WTC11 (cell line): ENCODE measurements around the gene KPRP. TPM values are rescaled to one million over a fixed set of nuclear protein-coding genes. Genes with fewer than 3 reads are reported as not detected.

Source experiments
- ATAC-seq: fragments of 200-7000 bp; cut with Tn5 transposase; 2 replicates; pipeline ENCODE4 v1.10.0; 2021; ENCODE audit warnings: mild to moderate bottlenecking, moderate library complexity
- CTCF ChIA-PET: fragments of 300-600 bp; sonication (Branson Sonifier 250); formaldehyde crosslinking; loops from one replicate; lab custom pipeline; 2021; ENCODE audit warnings: antibody characterized with exemption; lab: Charles Lee
- POLR2A ChIA-PET: fragments of 350-600 bp; sonication (Branson Sonifier 250); formaldehyde crosslinking; loops from one replicate; lab custom pipeline; 2021; ENCODE audit warnings: antibody characterized with exemption; lab: Charles Lee
- DNase-seq: peaks from one replicate; pipeline ENCODE4 v3.0.0; 2021; ENCODE audit warnings: low spot score
- H3K27ac Mint-ChIP-seq: 2 replicates; pipeline ENCODE4 v1.8.0; 2021; ENCODE audit warnings: mixed read lengths
- H3K27me3 Mint-ChIP-seq: 2 replicates; pipeline ENCODE4 v1.8.0; 2021; ENCODE audit warnings: low read depth, mild to moderate bottlenecking, moderate library complexity, mixed read lengths
- H3K36me3 Mint-ChIP-seq: 2 replicates; pipeline ENCODE4 v1.8.0; 2021; ENCODE audit warnings: mixed read lengths
- H3K4me1 Mint-ChIP-seq: 2 replicates; pipeline ENCODE4 v1.8.0; 2022; ENCODE audit warnings: mixed read lengths
- H3K4me3 Mint-ChIP-seq: 2 replicates; pipeline ENCODE4 v1.8.0; 2021; ENCODE audit warnings: mild to moderate bottlenecking, moderate library complexity, mixed read lengths
- H3K9me3 Mint-ChIP-seq: 2 replicates; pipeline ENCODE4 v1.8.0; 2021; ENCODE audit warnings: mixed read lengths
- AR ChIP-seq: fragments of 250-450 bp; sonication (Bioruptor Pico); IDR thresholded peaks from 2 replicates; pipeline ENCODE4 v1.9.0; 2021; ENCODE audit warnings: mild to moderate bottlenecking
- CREB1 ChIP-seq: sonication (generic); formaldehyde crosslinking; IDR thresholded peaks from 2 replicates; pipeline ENCODE4 v1.8.0; 2023; ENCODE audit warnings: mild to moderate bottlenecking, missing genetic modification reagents
- FOXJ3 ChIP-seq: sonication (generic); formaldehyde crosslinking; IDR thresholded peaks from 2 replicates; pipeline ENCODE4 v1.9.0; 2021; ENCODE audit warnings: missing genetic modification reagents, mild to moderate bottlenecking, borderline replicate concordance
- GRHL2 ChIP-seq: fragments of 250-450 bp; sonication (Bioruptor Pico); IDR thresholded peaks from 2 replicates; pipeline ENCODE4 v1.8.0; 2022; ENCODE audit warnings: mild to moderate bottlenecking, moderate library complexity; ENCODE audit not compliant: insufficient replicate concordance, severe bottlenecking
- GTF2I ChIP-seq: fragments of 250-450 bp; sonication (Bioruptor Pico); conservative IDR thresholded peaks from 2 replicates; pipeline ENCODE4 v1.4.0; 2021; ENCODE audit warnings: mild to moderate bottlenecking
- HMGA2 ChIP-seq: fragments of 250-450 bp; sonication (Bioruptor Pico); IDR thresholded peaks from 2 replicates; pipeline ENCODE4 v1.4.0; 2021; ENCODE audit warnings: mild to moderate bottlenecking, moderate library complexity
- JAZF1 ChIP-seq: fragments of 250-450 bp; sonication (Bioruptor Pico); IDR thresholded peaks from 2 replicates; pipeline ENCODE4 v1.9.0; 2021; ENCODE audit warnings: moderate library complexity, mild to moderate bottlenecking, inconsistent platforms
- KAT7 ChIP-seq: sonication (generic); formaldehyde crosslinking; IDR thresholded peaks from 2 replicates; pipeline ENCODE4 v1.8.1; 2023; ENCODE audit warnings: missing genetic modification reagents, mild to moderate bottlenecking, borderline replicate concordance
- MLX ChIP-seq: sonication (generic); formaldehyde crosslinking; IDR thresholded peaks from 2 replicates; pipeline ENCODE4 v1.8.1; 2023; ENCODE audit warnings: mild to moderate bottlenecking, missing genetic modification reagents, moderate library complexity
- MYBL2 ChIP-seq: sonication (generic); formaldehyde crosslinking; IDR thresholded peaks from 2 replicates; pipeline ENCODE4 v1.8.1; 2023; ENCODE audit warnings: mild to moderate bottlenecking, moderate library complexity, missing genetic modification reagents
- NR1H2 ChIP-seq: sonication (generic); formaldehyde crosslinking; IDR thresholded peaks from 2 replicates; pipeline ENCODE4 v1.9.0; 2021; ENCODE audit warnings: mild to moderate bottlenecking, moderate library complexity, missing genetic modification reagents
- NR2C2 ChIP-seq: sonication (generic); formaldehyde crosslinking; IDR thresholded peaks from 2 replicates; pipeline ENCODE4 v1.8.0; 2022; ENCODE audit warnings: mild to moderate bottlenecking, missing genetic modification reagents
- OVOL2 ChIP-seq: fragments of 250-450 bp; sonication (Bioruptor Pico); IDR thresholded peaks from 2 replicates; pipeline ENCODE4 v1.9.0; 2021; ENCODE audit warnings: mild to moderate bottlenecking, borderline replicate concordance
- RORB ChIP-seq: fragments of 250-450 bp; sonication (Bioruptor Pico); IDR thresholded peaks from 2 replicates; pipeline ENCODE4 v1.9.0; 2021; ENCODE audit warnings: mild to moderate bottlenecking
- SP1 ChIP-seq: sonication (generic); formaldehyde crosslinking; conservative IDR thresholded peaks from 2 replicates; pipeline ENCODE4 v1.8.1; 2022; ENCODE audit warnings: missing genetic modification reagents
- ZBTB43 ChIP-seq: sonication (generic); formaldehyde crosslinking; IDR thresholded peaks from 2 replicates; pipeline ENCODE4 v1.8.1; 2023; ENCODE audit warnings: mild to moderate bottlenecking, missing genetic modification reagents
- ZNF121 ChIP-seq: sonication (generic); formaldehyde crosslinking; IDR thresholded peaks from 2 replicates; pipeline ENCODE4 v1.8.0; 2023; ENCODE audit warnings: missing genetic modification reagents
- ZNF219 ChIP-seq: sonication (generic); formaldehyde crosslinking; IDR thresholded peaks from 2 replicates; pipeline ENCODE4 v1.8.0; 2023; ENCODE audit warnings: missing genetic modification reagents, mild to moderate bottlenecking, borderline replicate concordance
- ZNF317 ChIP-seq: sonication (generic); formaldehyde crosslinking; IDR thresholded peaks from 2 replicates; pipeline ENCODE4 v1.8.1; 2023; ENCODE audit warnings: low read depth, mild to moderate bottlenecking, moderate library complexity, missing genetic modification reagents, borderline replicate concordance
- ZNF396 ChIP-seq: fragments of 250-450 bp; sonication (Bioruptor Pico); IDR thresholded peaks from 2 replicates; pipeline ENCODE4 v1.8.0; 2021; ENCODE audit warnings: mild to moderate bottlenecking, moderate library complexity, borderline replicate concordance
- total RNA-seq: library from RNA; stranded (reverse); gene quantifications from 3 replicates; pipeline ENCODE4 v1.2.3, GENCODE V29; 2021
- TF ChIP-seq, protein P1 (sequence below): sonication (generic); formaldehyde crosslinking; IDR thresholded peaks from 2 replicates; pipeline ENCODE4 v1.8.0; 2023; ENCODE audit warnings: mild to moderate bottlenecking, missing genetic modification reagents
- TF ChIP-seq, protein P2 (sequence below): fragments of 250-450 bp; sonication (Bioruptor Pico); conservative IDR thresholded peaks from 2 replicates; pipeline ENCODE4 v1.9.0; 2021; ENCODE audit warnings: mild to moderate bottlenecking
- TF ChIP-seq, protein P3 (sequence below): fragments of 250-450 bp; sonication (Bioruptor Pico); IDR thresholded peaks from 2 replicates; pipeline ENCODE4 v1.8.0; 2021; ENCODE audit warnings: mild to moderate bottlenecking
- TF ChIP-seq, protein P4 (sequence below): sonication (generic); formaldehyde crosslinking; IDR thresholded peaks from 2 replicates; pipeline ENCODE4 v1.8.1; 2023; ENCODE audit warnings: mild to moderate bottlenecking, moderate library complexity, missing genetic modification reagents

Gene KPRP
- total RNA-seq, 1 experiment from 2014 or later: not detected

DNA sequence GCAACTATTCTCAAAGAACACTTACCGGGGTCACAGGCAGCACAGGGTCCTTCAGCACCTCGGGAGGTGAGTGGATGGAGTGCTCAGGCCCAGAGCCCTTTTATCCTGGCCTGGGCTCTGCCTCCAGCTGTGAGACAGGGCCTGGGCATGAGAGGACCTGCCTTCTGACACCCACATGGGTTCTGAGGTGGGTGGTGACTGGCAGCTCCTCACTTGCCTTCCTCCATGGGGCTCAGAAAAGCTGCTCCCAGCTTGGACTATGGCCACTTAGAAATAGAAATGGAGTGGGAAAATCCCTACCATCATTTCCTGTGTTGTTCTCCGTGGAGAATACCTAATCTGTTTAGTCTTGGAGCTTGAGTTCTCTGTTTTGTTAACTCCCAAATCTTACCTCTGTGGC lies 48.8 kb downstream of the KPRP start, which contains the start of gene LCE1C (continued):
- TF ChIP-seq ZBTB43 (CRISPR knock-in tag) (no peak), ZNF219 (CRISPR knock-in tag) (no peak), JAZF1 (no peak), ZNF396 (CRISPR knock-in tag) (no peak), GRHL2 (CRISPR knock-in tag) (no peak), FOXJ3 (CRISPR knock-in tag) (no peak), ZNF317 (CRISPR knock-in tag) (no peak), ZNF121 (CRISPR knock-in tag) (no peak), MYBL2 (CRISPR knock-in tag) (no peak)

DNA sequence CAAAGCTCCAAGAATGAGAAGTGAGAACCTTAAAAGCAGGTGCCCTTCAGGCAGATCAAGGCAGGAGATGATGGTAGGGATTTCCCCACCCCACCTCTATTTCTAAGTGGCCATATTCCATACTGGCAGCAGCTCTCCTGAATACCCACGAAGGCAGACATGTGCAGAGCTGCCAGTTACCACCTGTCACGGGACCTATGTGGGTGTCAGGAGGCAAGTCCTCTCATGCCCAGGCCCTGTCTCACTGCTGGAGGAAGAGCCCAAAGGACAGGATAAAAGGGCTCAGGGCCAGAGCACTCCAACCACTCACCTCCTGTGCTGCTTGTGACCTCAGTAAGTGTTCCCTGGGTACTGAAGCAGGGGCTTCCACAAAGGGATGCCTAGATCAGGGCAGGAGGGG lies 53.2 kb downstream of the KPRP start:
- no peak overlapping the region for H3K4me3 Mint-ChIP-seq
- DNase-seq (no peak), ATAC-seq (no peak)
- POLR2A ChIA-PET: no interaction called here
- H3K9me3 Mint-ChIP-seq: peaks cover 84% of the 10 kb centered on the region
- H3K27me3 Mint-ChIP-seq: peaks cover 6% of the 10 kb centered on the region
- H3K27ac Mint-ChIP-seq: no peak overlapping the region
- H3K36me3 Mint-ChIP-seq: peaks cover 59% of the 10 kb centered on the region
- no peaks in the 10 kb centered on the region for H3K4me1 Mint-ChIP-seq
- CTCF ChIA-PET: no interaction called here
- TF ChIP-seq, protein P1, sequence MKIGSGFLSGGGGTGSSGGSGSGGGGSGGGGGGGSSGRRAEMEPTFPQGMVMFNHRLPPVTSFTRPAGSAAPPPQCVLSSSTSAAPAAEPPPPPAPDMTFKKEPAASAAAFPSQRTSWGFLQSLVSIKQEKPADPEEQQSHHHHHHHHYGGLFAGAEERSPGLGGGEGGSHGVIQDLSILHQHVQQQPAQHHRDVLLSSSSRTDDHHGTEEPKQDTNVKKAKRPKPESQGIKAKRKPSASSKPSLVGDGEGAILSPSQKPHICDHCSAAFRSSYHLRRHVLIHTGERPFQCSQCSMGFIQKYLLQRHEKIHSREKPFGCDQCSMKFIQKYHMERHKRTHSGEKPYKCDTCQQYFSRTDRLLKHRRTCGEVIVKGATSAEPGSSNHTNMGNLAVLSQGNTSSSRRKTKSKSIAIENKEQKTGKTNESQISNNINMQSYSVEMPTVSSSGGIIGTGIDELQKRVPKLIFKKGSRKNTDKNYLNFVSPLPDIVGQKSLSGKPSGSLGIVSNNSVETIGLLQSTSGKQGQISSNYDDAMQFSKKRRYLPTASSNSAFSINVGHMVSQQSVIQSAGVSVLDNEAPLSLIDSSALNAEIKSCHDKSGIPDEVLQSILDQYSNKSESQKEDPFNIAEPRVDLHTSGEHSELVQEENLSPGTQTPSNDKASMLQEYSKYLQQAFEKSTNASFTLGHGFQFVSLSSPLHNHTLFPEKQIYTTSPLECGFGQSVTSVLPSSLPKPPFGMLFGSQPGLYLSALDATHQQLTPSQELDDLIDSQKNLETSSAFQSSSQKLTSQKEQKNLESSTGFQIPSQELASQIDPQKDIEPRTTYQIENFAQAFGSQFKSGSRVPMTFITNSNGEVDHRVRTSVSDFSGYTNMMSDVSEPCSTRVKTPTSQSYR (CRISPR knock-in tag): no peak
- TF ChIP-seq JAZF1: no peak
- no peak for TF ChIP-seq KAT7 (CRISPR knock-in tag)
- no peak for TF ChIP-seq FOXJ3 (CRISPR knock-in tag)
- no peak for TF ChIP-seq SP1
- TF ChIP-seq AR (CRISPR knock-in tag): no peak
- no peak for TF ChIP-seq OVOL2 (CRISPR knock-in tag)
- no peak for TF ChIP-seq RORB (CRISPR knock-in tag)
- TF ChIP-seq NR1H2 (CRISPR knock-in tag): no peak
- TF ChIP-seq, protein P2, sequence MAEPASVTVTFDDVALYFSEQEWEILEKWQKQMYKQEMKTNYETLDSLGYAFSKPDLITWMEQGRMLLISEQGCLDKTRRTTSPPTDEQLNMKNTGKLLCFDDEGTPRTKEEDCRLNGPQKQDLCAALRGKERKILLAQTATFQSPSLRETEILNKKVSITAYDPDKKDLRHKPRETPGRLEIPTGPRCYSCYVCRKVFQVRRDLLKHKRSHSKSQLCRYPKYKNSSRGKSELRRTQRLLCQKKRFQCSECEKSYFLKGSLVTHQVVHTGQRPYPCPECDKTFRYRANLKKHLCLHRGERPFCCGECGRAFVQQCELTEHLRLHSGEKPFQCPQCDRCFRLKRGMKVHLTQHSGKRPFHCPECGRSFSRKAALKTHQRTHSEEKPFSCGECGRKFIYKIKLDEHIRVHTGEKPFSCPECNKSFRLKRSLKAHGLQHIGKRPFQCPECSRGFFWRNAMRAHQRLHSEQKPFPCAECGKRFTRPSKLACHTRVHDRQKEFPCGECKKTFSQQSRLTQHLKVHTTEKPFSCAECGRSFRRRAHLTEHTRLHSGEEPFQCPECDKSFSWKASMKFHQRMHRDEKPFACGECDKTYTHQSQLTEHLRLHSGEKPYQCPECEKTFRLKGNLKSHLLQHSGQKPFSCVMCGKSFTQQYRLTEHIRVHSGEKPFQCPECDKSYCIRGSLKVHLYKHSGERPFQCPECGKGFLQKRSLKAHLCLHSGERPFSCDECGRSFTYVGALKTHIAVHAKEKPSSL (CRISPR knock-in tag): no peak
- no peak for TF ChIP-seq GTF2I (CRISPR knock-in tag)
- no peak for TF ChIP-seq NR2C2 (CRISPR knock-in tag)
- TF ChIP-seq, protein P3, sequence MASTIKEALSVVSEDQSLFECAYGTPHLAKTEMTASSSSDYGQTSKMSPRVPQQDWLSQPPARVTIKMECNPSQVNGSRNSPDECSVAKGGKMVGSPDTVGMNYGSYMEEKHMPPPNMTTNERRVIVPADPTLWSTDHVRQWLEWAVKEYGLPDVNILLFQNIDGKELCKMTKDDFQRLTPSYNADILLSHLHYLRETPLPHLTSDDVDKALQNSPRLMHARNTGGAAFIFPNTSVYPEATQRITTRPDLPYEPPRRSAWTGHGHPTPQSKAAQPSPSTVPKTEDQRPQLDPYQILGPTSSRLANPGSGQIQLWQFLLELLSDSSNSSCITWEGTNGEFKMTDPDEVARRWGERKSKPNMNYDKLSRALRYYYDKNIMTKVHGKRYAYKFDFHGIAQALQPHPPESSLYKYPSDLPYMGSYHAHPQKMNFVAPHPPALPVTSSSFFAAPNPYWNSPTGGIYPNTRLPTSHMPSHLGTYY (CRISPR knock-in tag): no peak
- no peak for TF ChIP-seq CREB1
- TF ChIP-seq HMGA2 (CRISPR knock-in tag): no peak
- TF ChIP-seq, protein P4, sequence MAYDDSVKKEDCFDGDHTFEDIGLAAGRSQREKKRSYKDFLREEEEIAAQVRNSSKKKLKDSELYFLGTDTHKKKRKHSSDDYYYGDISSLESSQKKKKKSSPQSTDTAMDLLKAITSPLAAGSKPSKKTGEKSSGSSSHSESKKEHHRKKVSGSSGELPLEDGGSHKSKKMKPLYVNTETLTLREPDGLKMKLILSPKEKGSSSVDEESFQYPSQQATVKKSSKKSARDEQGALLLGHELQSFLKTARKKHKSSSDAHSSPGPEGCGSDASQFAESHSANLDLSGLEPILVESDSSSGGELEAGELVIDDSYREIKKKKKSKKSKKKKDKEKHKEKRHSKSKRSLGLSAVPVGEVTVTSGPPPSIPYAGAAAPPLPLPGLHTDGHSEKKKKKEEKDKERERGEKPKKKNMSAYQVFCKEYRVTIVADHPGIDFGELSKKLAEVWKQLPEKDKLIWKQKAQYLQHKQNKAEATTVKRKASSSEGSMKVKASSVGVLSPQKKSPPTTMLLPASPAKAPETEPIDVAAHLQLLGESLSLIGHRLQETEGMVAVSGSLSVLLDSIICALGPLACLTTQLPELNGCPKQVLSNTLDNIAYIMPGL: no peak
- TF ChIP-seq MLX (CRISPR knock-in tag): no peak
- TF ChIP-seq GRHL2 (CRISPR knock-in tag): no peak
